Caco-2 (cell line): ENCODE data around the gene PRR19. TPM values are rescaled to one million over a fixed set of nuclear protein-coding genes. Genes with fewer than 3 reads are reported as not detected.

Experiments used
- BruUV-seq: library from RNA; stranded (reverse); fragments of 400-500 nt; replicated peaks from 2 replicates; lab custom pipeline; 2021; lab: Mats Ljungman, UMichigan
- CTCF ChIA-PET: fragments of 300-600 bp; sonication (Branson Sonifier 250); formaldehyde crosslinking; loops from one replicate; lab custom pipeline; 2022; ENCODE audit warnings: antibody characterized with exemption; lab: Charles Lee
- POLR2A ChIA-PET: fragments of 300-600 bp; sonication (Branson Sonifier 250); formaldehyde crosslinking; loops from one replicate; lab custom pipeline; 2022; ENCODE audit warnings: antibody characterized with exemption; lab: Charles Lee
- DNase-seq, 2 experiments: peaks; one replicate each; pipeline versions ENCODE4 v3.0.0 to v3.0.0-alpha.2; 2020 to 2022
- H3K27me3 ChIP-seq: replicated peaks from 2 replicates; pipeline ENCODE4 v1.6.0; 2011; ENCODE audit warnings: low read length; ENCODE audit not compliant: control insufficient read depth, insufficient read depth
- H3K36me3 ChIP-seq: 2 replicates; pipeline ENCODE4 v1.5.1; 2011; ENCODE audit warnings: low read length; ENCODE audit not compliant: control insufficient read depth, insufficient read depth
- H3K4me1 ChIP-seq: fragments of 250-450 bp; sonication (Bioruptor Pico); 2 replicates; pipeline ENCODE4 v1.5.1; 2020; ENCODE audit warnings: mild to moderate bottlenecking
- H3K4me3 ChIP-seq: 2 replicates; pipeline ENCODE4 v1.5.1; 2011; ENCODE audit warnings: low read depth, mild to moderate bottlenecking, control low read depth, low read length
- H3K9me3 ChIP-seq: fragments of 250-450 bp; sonication (Bioruptor Pico); 2 replicates; pipeline ENCODE4 v1.5.1; 2020; ENCODE audit warnings: mild to moderate bottlenecking, moderate library complexity
- H3K27ac Mint-ChIP-seq: one replicate; pipeline ENCODE4 v1.8.0; 2022; ENCODE audit warnings: mixed read lengths; ENCODE audit not compliant: unreplicated experiment
- H3K27me3 Mint-ChIP-seq: one replicate; pipeline ENCODE4 v1.8.0; 2022; ENCODE audit warnings: mixed read lengths; ENCODE audit not compliant: insufficient read depth, unreplicated experiment
- H3K36me3 Mint-ChIP-seq: one replicate; pipeline ENCODE4 v1.8.0; 2022; ENCODE audit warnings: mild to moderate bottlenecking, mixed read lengths; ENCODE audit not compliant: insufficient read depth, unreplicated experiment
- H3K4me1 Mint-ChIP-seq: one replicate; pipeline ENCODE4 v1.8.0; 2022; ENCODE audit warnings: low read depth, mixed read lengths; ENCODE audit not compliant: unreplicated experiment
- H3K4me3 Mint-ChIP-seq: one replicate; pipeline ENCODE4 v1.8.0; 2022; ENCODE audit warnings: mild to moderate bottlenecking, moderate library complexity, mixed read lengths; ENCODE audit not compliant: unreplicated experiment
- H3K9me3 Mint-ChIP-seq: one replicate; pipeline ENCODE4 v1.8.0; 2022; ENCODE audit warnings: mixed read lengths; ENCODE audit not compliant: unreplicated experiment
- CTCF ChIP-seq, 2 experiments: fragments of 200-600 bp in 1 of 2; IDR thresholded peaks; 1 replicate in 1 of 2; 2 replicates in 1 of 2; pipeline versions ENCODE4 v1.5.1 to v1.8.0; 2011 to 2022; ENCODE audit warnings: antibody characterized with exemption in 1 of 2, control low read depth in 1 of 2, inconsistent platforms in 1 of 2, low read depth in 1 of 2, low read length in 1 of 2, mild to moderate bottlenecking in 1 of 2, moderate library complexity in 1 of 2; ENCODE audit not compliant: insufficient read depth in 1 of 2, severe bottlenecking in 1 of 2, unreplicated experiment in 1 of 2
- intact Hi-C: fragments of 100-400 bp; cut with micrococcal nuclease; formaldehyde crosslinking; loops from one replicate; pipeline ENCODE4 v1.10.0; 2022; ENCODE audit not compliant: unreplicated experiment
- total RNA-seq: library from RNA; stranded (reverse); gene quantifications from 2 replicates; pipeline ENCODE4 v1.2.3, GENCODE V29; 2022

Gene PRR19
- total RNA-seq, 1 experiment from 2014 or later: 2.8 TPM

- no peak overlapping the region for H3K4me3 ChIP-seq
- H3K36me3 Mint-ChIP-seq: no peaks in the 10 kb centered on the region
- peaks cover 9% of the 10 kb centered on the region for H3K4me1 Mint-ChIP-seq
- H3K9me3 ChIP-seq: no peaks in the 10 kb centered on the region
- BruUV-seq: no TSS peak
- no peaks in the 10 kb centered on the region for H3K27me3 Mint-ChIP-seq
- H3K4me3 Mint-ChIP-seq: no peak overlapping the region
- no peaks in the 10 kb centered on the region for H3K36me3 ChIP-seq
- no peak for DNase-seq
- H3K4me1 ChIP-seq: no peaks in the 10 kb centered on the region
- no peaks in the 10 kb centered on the region for H3K9me3 Mint-ChIP-seq
- CTCF ChIA-PET: interaction anchor here (0.7 kb wide), 1 partner anchor 47 kb away, joined by 4 read pairs; no protein-coding TSS in a partner anchor
- POLR2A ChIA-PET: no interaction called here
- no peak overlapping the region for H3K27ac Mint-ChIP-seq
- intact Hi-C loops: no loop called here
- no peaks in the 10 kb centered on the region for H3K27me3 ChIP-seq
- TF ChIP-seq CTCF (IDR thresholded peaks at IDR 0.05; ENCODE audit: insufficient read depth in 1 of 2, low read depth in 1 of 2, low read length in 1 of 2, severe bottlenecking in 1 of 2, unreplicated experiment in 1 of 2): no peak
Measured at GRCh38 chr19:42332059-42332458, 30.1 kb downstream of the PRR19 start.

GRCh38 chr19:42333018-42333417 lies 31.1 kb downstream of the PRR19 start:
- TF ChIP-seq CTCF (IDR thresholded peaks at IDR 0.05; ENCODE audit: insufficient read depth in 1 of 2, low read depth in 1 of 2, low read length in 1 of 2, severe bottlenecking in 1 of 2, unreplicated experiment in 1 of 2): no peak
- Histone ChIP-seq H3K4me3 (no peak overlapping the region), H3K9me3 (no peaks in the 10 kb centered on the region), H3K27me3 (no peaks in the 10 kb centered on the region), H3K4me1 (no peaks in the 10 kb centered on the region), H3K36me3 (no peaks in the 10 kb centered on the region)
- BruUV-seq: no TSS peak
- no peaks in the 10 kb centered on the region for H3K36me3 Mint-ChIP-seq
- DNase-seq: no peak
- no peak overlapping the region for H3K4me3 Mint-ChIP-seq
- ChIA-PET CTCF (no interaction called here), POLR2A (no interaction called here)
- intact Hi-C loops: no loop called here
- H3K27me3 Mint-ChIP-seq: no peaks in the 10 kb centered on the region
- H3K9me3 Mint-ChIP-seq: no peaks in the 10 kb centered on the region
- H3K27ac Mint-ChIP-seq: no peak overlapping the region
- H3K4me1 Mint-ChIP-seq: no peaks in the 10 kb centered on the region

GRCh38 chr19:42333975-42334696 lies 32.2 kb downstream of the PRR19 start:
- no peaks in the 10 kb centered on the region for H3K9me3 Mint-ChIP-seq
- no peak overlapping the region for H3K4me3 ChIP-seq
- H3K4me1 Mint-ChIP-seq: no peaks in the 10 kb centered on the region
- H3K27me3 Mint-ChIP-seq: no peaks in the 10 kb centered on the region
- TF ChIP-seq CTCF (IDR thresholded peaks at IDR 0.05; ENCODE audit: insufficient read depth in 1 of 2, low read depth in 1 of 2, low read length in 1 of 2, severe bottlenecking in 1 of 2, unreplicated experiment in 1 of 2): no peak
- ChIA-PET POLR2A (no interaction called here), CTCF (no interaction called here)
- H3K36me3 ChIP-seq: no peaks in the 10 kb centered on the region
- no peaks in the 10 kb centered on the region for H3K4me1 ChIP-seq
- H3K27me3 ChIP-seq: no peaks in the 10 kb centered on the region
- no peak overlapping the region for H3K27ac Mint-ChIP-seq
- intact Hi-C loops: no loop called here
- BruUV-seq: no TSS peak
- H3K4me3 Mint-ChIP-seq: no peak overlapping the region
- DNase-seq: no peak
- H3K36me3 Mint-ChIP-seq: no peaks in the 10 kb centered on the region
- no peaks in the 10 kb centered on the region for H3K9me3 ChIP-seq
